Lower leg skin (tissue), 3 donors: ENCODE results near the gene TSSK1B.

ENCODE experiments used
- CTCF ChIP-seq, 3 donors: fragments of 450-650 bp; IDR thresholded peaks; one replicate each; pipeline ENCODE4 v1.5.1; 2016; ENCODE audit warnings: antibody characterized with exemption in 3 of 3, mild to moderate bottlenecking in 3 of 3, moderate library complexity in 2 of 3
- POLR2A ChIP-seq, 2 donors: fragments of 450-650 bp; IDR thresholded peaks; one replicate each; pipeline ENCODE4 v1.6.1; 2016 to 2017; ENCODE audit warnings: antibody characterized with exemption in 2 of 2, mild to moderate bottlenecking in 1 of 2, moderate library complexity in 1 of 2

- TF ChIP-seq CTCF (IDR thresholded peaks at IDR 0.05) (no peak), POLR2A (IDR thresholded peaks at IDR 0.05) (no peak)
These were observed at the start of gene TSSK1B for GRCh38 chr5:113434889-113435288.
